ENCODE results near the gene CLDN9.

The CLDN9 gene

DNA sequence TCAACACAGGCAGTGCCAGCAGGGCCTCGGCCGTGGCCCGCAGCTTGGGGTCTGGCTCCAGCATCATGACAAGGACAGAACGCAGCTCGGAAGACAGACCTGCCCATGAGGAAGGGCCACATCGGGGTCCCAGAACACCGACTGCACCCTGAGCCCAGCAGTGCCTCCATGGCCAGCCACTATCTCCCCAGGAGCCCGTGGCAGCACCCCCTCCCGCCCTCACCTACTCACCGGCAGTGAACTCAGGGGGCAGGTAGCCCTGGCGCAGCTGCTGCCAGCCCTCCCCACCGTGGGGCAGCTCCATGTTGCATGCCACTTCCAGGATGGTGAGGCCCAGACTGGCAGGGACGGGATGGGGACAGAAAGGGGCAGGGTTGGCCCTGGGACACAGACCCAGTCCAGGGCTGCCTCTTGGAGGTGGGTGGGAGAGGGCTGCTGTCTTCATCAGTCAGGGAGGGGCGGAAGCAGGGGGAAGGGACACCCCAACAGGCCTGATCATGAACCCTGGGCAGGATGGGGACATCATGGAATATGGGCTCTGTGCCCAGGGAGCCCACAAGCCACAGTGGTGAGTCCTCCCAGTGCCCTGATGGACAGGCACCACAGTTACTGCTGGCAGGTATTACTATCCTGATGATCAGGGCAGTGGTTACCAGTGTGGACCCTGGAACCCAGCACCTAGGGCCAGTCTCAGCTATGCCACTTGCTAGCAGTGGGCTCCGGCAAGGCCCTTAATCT, 38.2 kb upstream of the CLDN9 start:
- no peak for DNase-seq

DNA sequence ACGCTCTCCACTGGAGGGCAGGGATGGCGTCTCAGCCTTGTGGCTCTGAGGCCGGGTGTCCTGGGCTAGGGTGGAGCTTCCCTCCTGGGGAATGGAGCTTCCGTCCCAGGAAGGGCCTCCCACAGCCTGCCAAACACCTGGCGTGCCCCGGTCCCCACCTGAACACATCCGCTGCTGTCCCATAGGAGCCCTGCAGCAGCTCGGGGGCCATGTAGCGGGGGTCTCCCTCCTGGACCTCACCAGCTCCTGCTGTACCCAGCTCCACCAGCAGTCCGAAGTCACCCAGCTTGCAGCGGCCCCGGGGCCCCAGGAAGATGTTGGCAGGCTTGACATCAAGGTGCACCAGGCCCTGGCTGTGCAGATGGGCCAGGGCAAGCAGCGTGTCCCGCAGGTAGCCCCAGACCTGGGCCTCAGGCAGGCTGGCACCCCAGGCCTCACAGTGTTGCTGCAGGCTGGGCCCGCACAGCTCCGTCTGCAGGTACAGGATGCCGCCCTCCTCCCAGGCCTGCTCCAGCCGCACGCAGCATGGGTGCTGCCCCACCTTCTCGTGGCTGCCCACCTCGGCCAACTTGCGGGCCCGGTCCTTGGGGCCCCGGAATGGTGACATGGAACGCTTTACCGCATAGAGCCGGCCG, 37.4 kb upstream of the CLDN9 start:
- DNase-seq, result no peak

DNA sequence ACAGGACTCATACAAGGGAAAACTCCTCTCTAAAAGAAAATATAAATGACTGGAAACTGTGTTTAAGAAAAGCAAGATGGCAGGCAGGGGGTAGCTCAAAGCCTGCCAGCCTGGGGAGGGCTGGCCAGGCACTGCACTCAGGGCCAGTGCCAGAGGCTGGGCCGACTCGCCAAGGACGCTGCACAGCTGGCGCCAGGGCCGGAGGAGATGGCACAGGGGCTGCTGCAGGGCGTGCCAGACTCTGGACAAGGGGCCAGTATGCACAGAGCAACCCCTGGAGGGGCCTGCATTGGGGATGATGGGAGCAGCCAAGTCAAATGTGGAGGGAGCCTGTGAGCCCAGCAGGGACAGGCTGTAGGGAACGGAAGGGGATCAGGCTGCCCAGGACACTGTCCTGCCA, 36.5 kb upstream of the CLDN9 start:
- DNase-seq, result no peak

DNA sequence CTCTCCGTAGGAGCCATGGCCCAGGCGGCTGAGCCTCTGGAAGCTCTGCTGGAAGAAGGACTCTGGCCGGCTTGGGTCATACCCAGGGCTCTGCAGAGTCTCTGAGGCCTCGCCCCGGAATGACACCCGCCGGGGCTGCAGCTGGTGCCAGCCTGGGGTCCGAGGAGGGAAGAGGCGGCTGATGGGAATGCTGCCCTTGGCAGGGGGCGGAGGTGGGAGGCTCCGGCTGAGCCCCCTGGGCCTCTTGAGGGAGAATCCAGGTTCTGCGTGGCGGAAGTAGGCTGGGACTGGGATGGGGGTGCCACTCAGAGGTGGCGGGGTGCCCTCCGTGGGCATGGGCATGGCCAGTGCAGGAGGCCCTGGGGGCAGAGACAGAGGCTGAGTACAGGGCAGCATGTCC, 36.0 kb upstream of the CLDN9 start:
- DNase-seq, result no peak

DNA sequence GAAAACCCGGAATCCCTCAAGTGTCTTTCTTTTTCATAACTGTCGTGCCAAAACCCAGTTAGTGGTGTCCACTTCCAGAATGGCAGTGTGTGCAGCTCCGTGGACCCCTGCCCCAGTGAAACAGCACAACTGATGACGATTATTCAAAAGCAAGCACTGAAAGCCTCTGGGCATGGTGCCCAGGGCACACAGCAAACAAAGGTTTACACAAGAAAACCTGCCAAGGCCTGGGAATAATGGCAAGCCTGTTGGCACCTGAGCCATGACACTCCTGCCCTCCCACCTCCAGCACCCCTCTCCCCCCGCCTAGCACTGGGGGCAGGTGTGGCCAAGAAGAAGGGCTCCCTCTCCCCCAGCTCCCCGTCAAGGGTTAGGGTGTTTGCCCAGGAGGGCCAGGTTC, 35.3 kb upstream of the CLDN9 start:
- DNase-seq, result no peak

DNA sequence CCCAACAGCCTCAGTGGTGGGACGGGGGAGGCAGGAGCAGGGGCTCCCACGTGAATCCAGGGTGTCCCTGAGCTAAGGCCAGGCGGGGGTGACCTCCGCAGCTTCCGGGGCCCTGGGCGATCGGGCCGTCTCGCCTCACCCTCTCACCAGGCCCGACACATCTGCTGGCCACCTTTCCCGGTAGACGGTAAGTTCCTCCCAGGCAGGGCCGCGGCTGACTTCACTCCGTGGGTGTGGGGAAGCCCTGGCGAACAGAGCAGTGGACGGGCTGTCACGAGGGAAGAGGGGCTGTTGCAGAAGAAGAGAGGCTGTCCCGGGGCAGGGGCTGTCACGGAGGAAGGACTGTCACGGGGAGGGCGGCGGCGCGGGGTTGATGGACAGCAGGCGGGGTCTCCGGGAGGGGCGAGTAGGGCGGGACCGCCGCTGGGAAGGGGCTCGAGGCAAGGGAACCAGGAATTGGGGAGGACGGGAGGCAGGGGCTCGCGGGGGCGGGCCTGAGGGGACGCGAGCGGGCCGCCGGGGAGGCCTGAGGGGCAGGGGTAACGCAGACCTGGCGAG, 33.0 kb upstream of the CLDN9 start:
- no peak for DNase-seq

DNA sequence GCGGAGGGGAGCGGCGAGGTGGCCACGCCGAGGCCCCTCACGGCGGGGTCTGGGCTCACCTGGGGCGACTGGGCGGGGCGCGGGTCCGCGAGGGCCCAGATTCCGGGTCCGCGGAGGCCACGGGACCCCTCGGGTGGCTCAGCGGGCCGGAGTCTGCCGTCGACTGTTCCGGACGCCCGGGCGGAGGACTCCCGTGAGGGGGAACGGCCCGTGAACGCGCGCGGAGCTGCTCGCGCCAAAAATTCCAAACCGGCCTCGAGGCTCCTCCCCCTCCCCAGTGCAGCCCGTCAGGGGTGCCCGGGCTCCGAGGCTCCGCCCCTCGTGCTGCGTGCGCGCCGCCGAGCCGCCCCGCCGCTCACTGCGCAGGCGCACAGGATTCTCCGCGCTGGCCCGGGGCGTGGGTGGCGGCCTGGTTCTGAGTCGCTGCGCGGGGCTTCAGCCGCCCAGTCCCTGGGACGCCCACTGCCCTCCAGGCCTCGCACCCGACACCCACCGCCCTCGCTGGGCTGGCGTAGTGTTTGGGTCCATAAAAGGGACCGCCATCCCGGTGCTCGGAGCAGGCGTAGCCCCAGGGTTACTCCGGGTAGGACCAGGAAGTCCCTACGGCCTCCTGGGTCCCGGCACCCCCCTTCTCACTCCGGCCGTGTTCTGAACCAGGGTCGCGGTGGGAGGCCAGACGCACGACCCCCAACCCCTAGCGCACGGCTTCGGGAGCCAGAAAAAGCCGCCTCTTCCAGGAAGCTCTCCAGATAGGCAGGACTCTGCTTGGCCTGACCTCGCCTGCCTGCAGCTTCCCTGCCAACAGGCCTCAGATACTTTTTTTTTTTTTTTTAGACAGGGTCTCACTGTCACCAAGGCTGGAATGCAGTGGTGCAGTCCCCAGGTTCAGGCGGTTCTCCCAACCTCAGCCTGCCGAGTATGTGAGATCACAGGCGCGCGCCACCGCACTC, 32.2 kb upstream of the CLDN9 start, which contains the start of gene PKMYT1:
PKMYT1 (minus strand) TSS at position 220 of the 950 bp plus-strand sequence. CDS start 789 bp downstream, outside the sequence.
- DNase-seq, result peak; percentile 93

DNA sequence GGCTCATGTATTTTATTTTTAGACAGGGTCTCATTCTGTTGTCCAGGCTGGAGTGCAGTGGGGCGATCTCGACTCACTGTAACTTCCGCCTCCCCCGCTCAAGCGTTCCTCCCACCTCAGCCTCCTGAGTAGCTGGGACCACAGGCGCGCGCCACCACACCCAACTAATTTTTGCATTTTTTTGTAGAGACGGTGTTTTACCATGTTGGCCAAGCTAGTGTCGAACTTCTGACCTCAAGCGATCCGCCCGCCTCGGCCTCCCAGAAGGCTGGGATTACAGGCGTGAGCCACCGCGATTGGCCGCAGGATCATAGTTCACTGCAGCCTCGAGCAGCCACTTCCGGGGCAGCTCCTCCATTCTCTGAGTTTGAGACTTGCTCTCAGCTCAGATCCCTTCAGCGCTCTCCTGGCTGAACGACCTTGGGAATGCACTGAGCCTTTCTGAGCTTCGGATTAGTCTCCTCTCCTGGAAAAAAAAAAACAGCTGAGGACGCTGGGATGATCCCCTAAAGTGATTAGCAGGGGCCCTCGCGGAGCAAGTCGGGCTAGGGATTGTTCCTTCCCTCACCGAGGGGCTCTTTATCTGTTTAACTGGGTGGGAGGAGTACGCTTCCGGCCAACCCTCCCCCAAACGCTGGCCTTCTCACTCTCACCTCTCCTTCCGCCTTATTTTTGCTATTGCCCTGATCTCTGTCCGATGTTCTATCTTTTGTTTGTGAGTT, 31.4 kb upstream of the CLDN9 start:
- DNase-seq, result no peak

DNA sequence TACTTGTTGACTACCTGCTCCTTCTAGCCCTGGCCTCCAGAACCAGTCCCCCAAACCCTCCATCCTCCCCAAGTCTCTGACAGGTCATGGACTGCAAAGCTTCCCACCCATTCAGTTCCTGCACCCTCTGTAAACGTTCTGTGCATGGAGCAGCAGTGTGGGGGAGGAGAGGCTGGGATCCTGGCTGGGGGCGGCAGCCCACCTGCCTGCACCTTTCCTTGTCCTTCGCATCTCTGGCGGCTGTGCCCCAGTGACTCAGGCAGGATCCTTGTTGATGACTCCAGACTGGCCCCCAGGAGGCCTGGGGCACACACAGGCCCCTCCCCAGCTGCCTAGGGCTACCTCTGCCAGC, 30.8 kb upstream of the CLDN9 start:
- no peak for DNase-seq

DNA sequence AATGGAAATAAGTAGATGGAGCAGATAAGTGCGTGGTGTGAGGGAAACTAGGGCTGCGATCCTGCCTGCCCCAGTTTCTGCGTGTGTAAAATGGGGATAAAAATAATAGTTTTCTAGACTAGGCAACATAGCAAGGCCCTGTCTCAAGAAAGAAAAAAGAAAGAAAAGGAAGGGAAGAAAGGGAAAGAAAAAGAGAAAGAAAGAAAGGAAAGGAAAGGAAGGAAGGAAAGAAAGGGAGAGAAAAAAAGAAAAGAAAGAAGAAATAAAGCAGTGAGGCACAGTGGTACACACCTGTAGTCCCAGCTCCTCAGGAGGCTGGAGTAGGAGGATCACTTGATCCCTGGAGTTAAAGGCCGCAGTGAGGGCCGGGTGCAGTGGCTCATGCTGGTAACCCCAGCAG, 30.3 kb upstream of the CLDN9 start:
- no peak for DNase-seq

DNA sequence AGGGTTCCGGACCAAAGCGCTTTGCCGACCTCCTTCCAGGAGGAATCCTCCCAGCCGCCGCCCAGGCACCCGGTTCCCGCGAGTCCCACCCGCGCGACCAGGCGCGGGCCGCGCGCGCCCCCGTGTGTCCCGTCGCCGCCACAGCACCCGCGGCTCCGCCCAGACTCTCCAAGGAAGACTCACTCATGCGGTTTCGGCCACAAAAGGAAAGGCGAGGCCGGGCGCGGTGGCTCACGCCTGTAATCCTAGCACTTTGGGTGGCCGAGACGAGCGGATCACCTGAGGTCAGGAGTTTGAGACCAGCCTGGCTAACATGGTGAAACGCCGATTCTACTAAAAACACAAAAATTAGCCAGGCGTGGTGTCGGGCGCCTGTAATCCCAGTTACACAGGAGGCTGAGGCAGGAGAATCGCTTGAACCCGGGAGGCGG, 29.0 kb upstream of the CLDN9 start:
- peak; percentile 70 for DNase-seq

DNA sequence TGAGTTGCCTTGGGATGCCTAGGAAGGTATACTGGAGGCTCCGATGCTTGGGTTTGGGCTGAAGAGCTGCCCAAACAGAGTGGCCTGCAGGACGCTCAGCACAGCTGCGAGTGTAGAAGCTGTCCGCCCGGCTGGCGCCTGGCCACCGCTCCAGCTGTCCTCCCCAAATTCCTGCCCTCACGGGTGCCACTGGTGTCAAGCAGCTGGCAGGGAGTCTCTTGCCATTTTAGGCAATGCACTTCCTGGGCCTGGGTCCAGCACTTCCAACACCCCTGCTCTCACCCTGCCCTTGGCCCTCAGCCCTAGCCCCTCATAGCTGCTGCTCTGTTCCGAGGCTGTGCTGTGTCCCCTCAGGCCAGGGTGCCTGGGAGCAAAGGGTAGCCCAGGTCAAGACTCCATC, 27.3 kb upstream of the CLDN9 start:
- no peak for DNase-seq

DNA sequence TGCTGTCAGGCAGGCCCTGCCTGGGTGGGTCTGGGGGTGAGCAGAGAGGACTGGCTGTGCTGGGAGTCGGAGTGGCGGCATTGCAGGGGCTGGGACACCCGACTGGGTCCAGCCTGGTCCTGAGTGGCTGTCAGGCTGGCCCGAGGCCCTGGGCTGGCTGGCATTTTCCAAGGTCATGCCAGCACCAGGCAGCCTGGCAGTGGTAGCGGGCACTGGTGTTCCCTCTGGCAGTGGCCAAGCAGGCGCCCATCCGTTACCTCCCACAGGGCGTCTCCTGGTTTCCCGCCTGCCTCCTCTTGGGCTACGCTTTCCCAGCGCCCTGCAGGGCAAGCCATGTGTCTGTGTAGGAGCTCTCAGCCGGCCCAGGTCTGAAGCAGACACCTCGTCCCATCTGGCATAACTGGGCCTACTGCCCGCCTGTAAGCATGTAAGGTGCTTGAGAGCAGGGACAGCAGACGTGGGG, 26.8 kb upstream of the CLDN9 start:
- no peak for DNase-seq

DNA sequence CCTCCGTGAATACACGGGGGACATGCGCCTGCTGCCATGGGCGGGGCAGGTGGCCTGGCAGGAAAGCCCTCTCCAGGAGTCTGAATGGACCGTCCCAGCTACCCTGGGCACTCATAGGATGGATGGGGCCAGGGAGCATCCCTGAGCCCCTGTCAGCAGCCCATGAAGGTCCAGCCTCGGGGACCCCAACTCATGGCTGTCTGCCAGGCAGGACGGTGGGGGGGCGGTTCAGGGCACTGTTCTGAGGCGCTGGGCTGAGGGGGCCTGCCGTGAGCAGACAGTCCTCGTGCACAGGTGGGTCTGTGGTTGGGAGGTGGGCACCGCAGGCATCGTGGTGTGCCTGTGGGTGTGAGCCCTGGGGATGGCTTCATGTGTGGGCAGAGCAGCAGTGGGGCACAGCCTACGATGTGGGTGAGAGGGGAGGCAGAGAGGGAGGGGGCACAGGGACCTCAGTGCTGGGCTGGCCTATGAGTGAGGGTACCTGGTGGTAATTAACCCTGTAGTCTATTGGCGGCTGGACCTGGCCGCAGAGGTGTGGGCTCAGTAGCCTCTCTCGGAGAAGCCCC, 26.0 kb upstream of the CLDN9 start:
- DNase-seq, result no peak

DNA sequence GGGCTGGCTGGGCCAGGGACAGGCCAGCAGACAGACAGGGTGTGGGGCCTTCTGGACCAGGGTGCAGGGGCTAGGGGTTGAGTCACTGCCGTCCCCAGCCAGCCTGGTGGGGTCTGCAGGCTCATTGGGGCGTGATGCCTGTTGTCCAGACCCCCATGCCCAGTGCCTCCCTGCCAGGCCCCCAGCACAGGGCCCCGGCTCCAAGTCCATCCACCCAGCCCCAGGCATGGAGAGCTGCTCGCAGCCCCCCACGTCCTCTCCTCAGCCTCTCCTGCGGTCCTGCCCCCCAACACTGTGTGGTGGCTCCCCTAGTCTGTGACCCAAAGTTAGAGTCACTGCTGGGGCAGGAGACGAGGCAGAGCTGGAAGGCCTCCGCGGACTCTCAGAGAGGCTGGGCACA, 25.4 kb upstream of the CLDN9 start:
- no peak for DNase-seq

DNA sequence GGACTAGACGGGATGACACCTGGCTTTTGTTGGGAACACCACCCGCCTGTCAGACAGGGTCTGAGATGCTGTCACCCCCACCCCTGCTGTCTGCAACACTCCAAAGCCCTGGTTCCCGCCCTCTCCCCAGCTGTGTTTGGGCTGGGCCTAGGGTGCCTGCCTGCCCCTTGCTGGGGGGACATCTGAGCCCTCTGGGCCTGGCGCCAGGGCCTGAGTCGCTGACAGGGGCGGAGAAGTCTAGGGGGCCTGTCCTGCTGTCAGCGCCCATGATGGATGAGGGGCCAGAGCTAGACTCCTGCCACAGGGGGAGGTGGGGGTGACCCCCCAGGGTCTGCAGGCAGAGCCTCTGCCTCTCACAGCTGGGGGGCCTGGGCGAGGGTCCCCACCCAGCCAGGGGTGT, 24.9 kb upstream of the CLDN9 start:
- DNase-seq, result no peak

DNA sequence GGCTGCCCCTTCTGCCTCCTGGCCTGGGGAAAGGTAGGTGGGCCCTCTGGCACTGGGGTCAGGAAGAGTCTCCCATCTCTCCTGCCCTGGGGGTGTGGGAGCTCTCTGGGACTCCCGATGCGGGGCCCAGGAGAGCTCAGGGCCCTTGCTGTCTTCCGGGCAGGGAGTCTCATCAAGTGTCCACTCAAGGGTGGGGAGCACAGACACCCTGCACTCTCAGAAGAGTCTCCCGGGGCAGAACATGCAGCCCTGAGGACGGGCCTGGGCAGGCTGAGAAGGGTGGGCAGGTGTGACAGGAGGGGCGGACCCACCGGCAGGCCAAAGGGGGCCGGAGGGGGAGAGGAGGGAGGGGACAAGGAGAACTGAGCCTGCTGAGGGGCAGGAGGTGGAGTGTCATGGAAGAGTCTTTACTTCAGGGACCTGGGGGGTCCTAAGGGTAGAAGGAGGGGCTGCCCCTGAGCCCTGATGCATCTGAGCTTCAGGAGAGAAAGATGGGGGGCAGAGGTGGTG, 24.1 kb upstream of the CLDN9 start:
- DNase-seq, result no peak

DNA sequence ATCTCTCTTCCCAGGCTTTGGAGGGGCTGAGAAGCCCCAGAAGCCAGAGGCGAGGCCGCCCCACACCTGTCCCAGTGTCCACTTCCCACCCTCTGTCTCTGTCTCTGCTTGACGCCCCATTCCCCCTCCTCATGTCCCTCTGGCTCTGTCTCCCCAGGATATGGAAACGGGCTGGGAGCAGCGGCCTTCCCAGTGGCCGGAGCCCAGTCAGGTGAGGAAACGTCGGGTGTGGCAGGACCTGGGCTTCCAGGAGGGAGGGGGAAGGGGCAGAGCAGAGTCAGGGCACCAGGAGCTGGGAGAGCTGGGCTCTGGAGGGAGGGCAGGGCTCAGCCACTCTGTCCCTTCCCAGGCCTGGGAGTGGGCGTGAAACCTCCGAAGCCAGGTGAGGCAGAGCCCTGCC, 21.8 kb upstream of the CLDN9 start:
- DNase-seq, result no peak

DNA sequence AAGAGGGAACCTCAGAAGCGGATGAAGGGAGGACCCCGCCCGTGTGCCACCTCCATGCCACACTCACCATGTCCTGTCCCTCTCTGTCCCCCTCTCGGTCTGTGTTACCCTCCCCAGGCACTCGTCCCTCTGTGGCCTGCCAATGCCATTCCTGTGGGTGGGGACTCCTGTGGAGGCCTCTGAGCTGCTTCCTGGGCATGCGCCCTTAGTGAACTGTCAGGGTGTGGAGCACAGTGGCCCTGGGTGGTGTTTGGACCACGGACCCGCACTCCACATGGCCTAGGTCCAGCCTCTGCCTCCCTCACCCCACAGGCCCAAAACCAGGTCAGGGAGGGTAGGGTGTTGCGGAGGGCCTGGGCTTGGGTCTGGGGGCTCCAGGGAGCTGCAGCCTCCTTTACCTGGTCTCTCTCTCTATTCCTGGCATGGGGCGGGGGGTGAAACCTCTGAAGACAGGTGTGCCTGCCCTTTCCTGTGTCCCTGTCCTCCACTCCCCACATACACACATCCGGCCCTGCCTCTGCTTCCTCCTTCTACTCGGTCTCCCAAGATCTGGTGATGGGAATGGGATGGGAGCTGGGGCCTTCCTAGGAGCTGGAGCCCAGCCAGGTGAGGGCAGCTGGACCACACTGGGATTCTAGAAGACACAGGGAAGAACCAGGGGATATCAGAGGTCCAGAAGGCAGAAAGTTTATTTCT, 21.0 kb upstream of the CLDN9 start:
- DNase-seq, result no peak

DNA sequence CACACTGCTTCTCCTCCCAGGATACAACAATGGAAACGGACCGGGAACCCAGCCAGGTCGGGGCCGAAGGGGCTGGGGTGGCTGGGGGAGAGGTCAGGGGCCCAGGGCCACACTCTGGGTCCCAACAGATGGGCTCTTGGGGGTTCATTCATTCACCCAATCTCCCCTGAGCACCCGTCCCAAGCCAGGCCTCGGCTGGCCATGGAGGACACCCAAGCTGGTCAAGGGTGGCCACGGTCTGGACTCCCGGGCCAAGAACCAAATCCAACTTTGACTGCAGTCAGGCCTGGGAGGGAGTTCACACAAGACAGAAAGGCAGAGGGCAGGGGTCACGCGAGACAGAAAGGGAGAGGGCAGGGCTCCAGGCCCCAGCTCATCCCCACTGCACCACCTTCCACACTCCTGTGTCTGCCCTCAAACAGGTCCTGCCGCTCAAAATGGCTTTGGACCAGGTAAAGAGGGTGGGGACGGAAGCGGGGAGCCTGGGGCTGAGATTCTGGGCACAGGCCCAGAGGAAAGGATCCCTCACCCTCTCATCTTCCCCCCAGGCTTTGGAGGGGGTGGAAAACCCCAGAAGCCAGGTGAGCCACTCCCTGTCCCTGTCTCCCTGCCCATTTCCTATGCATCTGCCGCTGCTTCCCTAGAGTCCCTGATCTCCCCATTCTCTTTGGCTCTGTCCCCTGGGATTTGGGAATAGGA, 20.2 kb upstream of the CLDN9 start:
- no peak for DNase-seq

DNA sequence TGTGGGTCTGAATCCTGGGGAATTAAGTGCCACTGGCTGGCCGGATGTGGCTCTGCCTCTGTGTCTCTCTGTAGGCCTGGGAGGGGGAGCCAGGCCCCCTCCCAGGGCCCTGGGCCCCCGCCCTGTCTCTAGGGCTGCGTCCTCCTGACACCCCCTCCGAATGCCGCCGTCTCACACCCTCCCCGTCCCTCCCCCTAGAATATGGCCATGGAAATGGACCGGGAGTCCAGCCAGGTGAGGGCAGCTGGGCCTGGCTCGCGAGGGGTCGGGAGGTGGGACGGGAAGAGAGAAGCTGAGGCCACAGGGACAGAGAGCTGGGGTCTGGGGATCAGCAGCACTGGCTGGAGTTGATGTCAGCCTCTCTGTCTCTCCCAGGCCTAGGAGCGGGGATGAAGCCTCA, 16.4 kb upstream of the CLDN9 start:
- DNase-seq, result no peak
